HEK293 (cell line): ENCODE results near the gene ATP1B2.

Experiments used
- CTCF ChIA-PET: fragments of 350-600 bp; formaldehyde crosslinking; extraction: SDS; loops from one replicate; lab custom pipeline; 2021; ENCODE audit warnings: antibody characterized with exemption; lab: Yijun Ruan, JAX
- POLR2A ChIA-PET: fragments of 300-600 bp; formaldehyde crosslinking; extraction: SDS; loops from one replicate; lab custom pipeline; 2020; ENCODE audit warnings: antibody characterized with exemption, inconsistent platforms; lab: Yijun Ruan, JAX
- H3K27ac ChIP-seq: fragments of 200-500 bp; sonication (Bioruptor generic); 2 replicates; pipeline ENCODE4 v1.5.1; 2014; ENCODE audit warnings: low read depth, low read length, control low read depth, inconsistent platforms; ENCODE audit errors: extremely low read depth
- H3K36me3 ChIP-seq, 2 experiments: fragments of 200-500 bp in 1 of 2; sonication (Bioruptor generic) in 1 of 2; 1 replicate in 1 of 2; 2 replicates in 1 of 2; pipeline ENCODE4 v1.5.1; 2014 to 2017; ENCODE audit warnings: inconsistent platforms in 2 of 2, low read length in 2 of 2; ENCODE audit not compliant: control insufficient read depth in 2 of 2, insufficient read depth in 1 of 2
- H3K4me1 ChIP-seq: fragments of 200-500 bp; sonication (Bioruptor generic); 2 replicates; pipeline ENCODE4 v1.5.1; 2014; ENCODE audit warnings: mild to moderate bottlenecking, low read length, inconsistent platforms; ENCODE audit not compliant: control insufficient read depth, insufficient read depth
- H3K4me3 ChIP-seq: 2 replicates; pipeline ENCODE4 v1.5.1; 2011; ENCODE audit warnings: low read depth, mild to moderate bottlenecking, control low read depth, low read length, moderate library complexity
- H3K9me3 ChIP-seq: fragments of 200-500 bp; sonication (Bioruptor generic); 2 replicates; pipeline ENCODE4 v1.5.1; 2014; ENCODE audit warnings: low read depth, low read length, inconsistent platforms; ENCODE audit not compliant: control insufficient read depth, insufficient read depth
- BCL11B ChIP-seq: fragments of 450-650 bp; formaldehyde crosslinking; IDR thresholded peaks from 2 replicates; pipeline ENCODE4 v1.5.1; 2016; ENCODE audit warnings: low read depth, missing biosample characterization, missing genetic modification characterization
- CTCF ChIP-seq: fragments of 450-650 bp; formaldehyde crosslinking; IDR thresholded peaks from 2 replicates; pipeline ENCODE4 v1.5.1; 2016; ENCODE audit warnings: missing biosample characterization, missing genetic modification characterization
- EGR2 ChIP-seq: fragments of 450-650 bp; formaldehyde crosslinking; IDR thresholded peaks from 2 replicates; pipeline ENCODE4 v1.5.1; 2016; ENCODE audit warnings: low read depth, missing biosample characterization, missing genetic modification characterization
- INSM2 ChIP-seq: fragments of 450-650 bp; formaldehyde crosslinking; IDR thresholded peaks from 2 replicates; pipeline ENCODE4 v1.5.1; 2016; ENCODE audit warnings: missing biosample characterization, missing genetic modification characterization
- MEIS1 ChIP-seq: sonication (generic); formaldehyde crosslinking; IDR thresholded peaks from 2 replicates; pipeline ENCODE4 v1.8.1; 2022; ENCODE audit warnings: missing genetic modification reagents, mild to moderate bottlenecking, borderline replicate concordance
- OVOL3 ChIP-seq: fragments of 450-650 bp; formaldehyde crosslinking; IDR thresholded peaks from 2 replicates; pipeline ENCODE4 v1.5.1; 2016; ENCODE audit warnings: missing biosample characterization, missing genetic modification characterization
- SP7 ChIP-seq: fragments of 450-650 bp; formaldehyde crosslinking; IDR thresholded peaks from 2 replicates; pipeline ENCODE4 v1.5.1; 2016; ENCODE audit warnings: missing biosample characterization, missing genetic modification characterization
- TRIM28 ChIP-seq: IDR thresholded peaks from 2 replicates; pipeline ENCODE4 v1.6.1; 2011; ENCODE audit warnings: low read length, control low read depth, borderline replicate concordance
- ZBTB6 ChIP-seq: fragments of 450-650 bp; formaldehyde crosslinking; IDR thresholded peaks from 2 replicates; pipeline ENCODE4 v1.5.1; 2017; ENCODE audit warnings: missing biosample characterization, missing genetic modification characterization
- ZFHX2 ChIP-seq: fragments of 450-650 bp; formaldehyde crosslinking; conservative IDR thresholded peaks from 2 replicates; pipeline ENCODE4 v1.5.1; 2016; ENCODE audit warnings: missing biosample characterization, missing genetic modification characterization
- ZFP37 ChIP-seq: fragments of 450-650 bp; formaldehyde crosslinking; IDR thresholded peaks from 2 replicates; pipeline ENCODE4 v1.5.1; 2016; ENCODE audit warnings: missing biosample characterization, missing genetic modification characterization
- ZNF175 ChIP-seq: fragments of 450-650 bp; formaldehyde crosslinking; IDR thresholded peaks from 2 replicates; pipeline ENCODE4 v1.5.1; 2016; ENCODE audit warnings: missing biosample characterization, missing genetic modification characterization
- ZNF561 ChIP-seq: fragments of 450-650 bp; IDR thresholded peaks from 2 replicates; pipeline ENCODE4 v1.5.1; 2018; ENCODE audit warnings: missing biosample characterization, missing genetic modification characterization, borderline replicate concordance
- ZNF596 ChIP-seq: fragments of 450-650 bp; IDR thresholded peaks from 2 replicates; pipeline ENCODE4 v1.5.0; 2018; ENCODE audit warnings: missing biosample characterization, mild to moderate bottlenecking, missing genetic modification characterization, moderate library complexity
- ZNF639 ChIP-seq: fragments of 450-650 bp; formaldehyde crosslinking; IDR thresholded peaks from 2 replicates; pipeline ENCODE4 v1.5.1; 2016; ENCODE audit warnings: missing biosample characterization, missing genetic modification characterization
- ZNF747 ChIP-seq: fragments of 450-650 bp; formaldehyde crosslinking; IDR thresholded peaks from 2 replicates; pipeline ENCODE4 v1.5.1; 2016; ENCODE audit warnings: missing biosample characterization, missing genetic modification characterization
- ZSCAN23 ChIP-seq: fragments of 450-650 bp; formaldehyde crosslinking; IDR thresholded peaks from 2 replicates; pipeline ENCODE4 v1.5.1; 2016; ENCODE audit warnings: missing biosample characterization, missing genetic modification characterization

ATP1B2 gene

GRCh38 chr17:7627250-7628121, 23.2 kb upstream of the ATP1B2 start, which contains the start of gene SAT2 (continued):
- TF ChIP-seq ZFHX2 (tag by site-specific recombination) (peak; percentile 59), EGR2 (peak; percentile 71), ZFP37 (tag by site-specific recombination) (no peak), INSM2 (0 out of 2 replicates have a peak, but pooled peaks have one; percentile 44)

GRCh38 chr17:7629939-7630571, 20.7 kb upstream of the ATP1B2 start, which contains the start of gene SHBG:
SHBG (plus strand) TSS chr17:7630135; CDS start chr17:7630173, 38 bp downstream.
- H3K4me1 ChIP-seq: peaks cover 3% of the 10 kb centered on the region; the same call in 1 of the 2 replicates
- no peak within 1 kb of the TSS for H3K4me3 ChIP-seq
- no peak within 1 kb of the TSS for H3K27ac ChIP-seq
- no peaks in the 10 kb centered on the region for H3K9me3 ChIP-seq
- ChIA-PET CTCF (interaction anchor here (0.6 to 10.7 kb wide), 8 partner anchors 10 to 427 kb away, joined by 4 to 207 read pairs (median 8); partner anchors contain the start of genes ATP1B2, FXR2, TP53 and WRAP53), POLR2A (interaction anchor here (1.3 to 9.6 kb wide), 3 partner anchors 15 to 57 kb away, joined by 5 to 215 read pairs (median 10); partner anchors contain the start of genes ATP1B2, FXR2, TP53 and WRAP53)
- no peak for TF ChIP-seq ZNF175 (tag by site-specific recombination)
- TF ChIP-seq BCL11B (tag by site-specific recombination): 0 out of 2 replicates have a peak, but pooled peaks have one; percentile 50
- TF ChIP-seq ZNF596 (tag by site-specific recombination): no peak
- H3K36me3 ChIP-seq: peaks cover 0 to 8% of the 10 kb centered on the region in 2 experiments; a peak in 2 of 3 replicates

GRCh38 chr17:7631398-7632380, 19.0 kb upstream of the ATP1B2 start:
- ChIA-PET CTCF (interaction anchor here (0.5 to 10.7 kb wide), 29 partner anchors 8 to 506 kb away, joined by 3 to 207 read pairs (median 5); partner anchors contain the start of genes ATP1B2, FXR2, MPDU1 and NAA38), POLR2A (interaction anchor here (0.5 to 9.6 kb wide), 6 partner anchors 12 to 61 kb away, joined by 3 to 215 read pairs (median 6); partner anchors contain the start of genes ATP1B2, FXR2, MPDU1 and TP53)
- H3K36me3 ChIP-seq: no peaks in the 10 kb centered on the region
- H3K9me3 ChIP-seq: no peaks in the 10 kb centered on the region
- peak overlapping the region; percentile 5; the same call in 1 of the 2 replicates for H3K27ac ChIP-seq
- H3K4me3 ChIP-seq: no peak overlapping the region
- peaks cover 3% of the 10 kb centered on the region; the same call in 1 of the 2 replicates for H3K4me1 ChIP-seq
- TF ChIP-seq MEIS1 (CRISPR knock-in tag) (no peak), ZSCAN23 (tag by site-specific recombination) (no peak), OVOL3 (no peak)
- TF ChIP-seq, all 188 proteins: peak for 0

GRCh38 chr17:7632492-7632894, 18.2 kb upstream of the ATP1B2 start:
- ChIA-PET POLR2A (interaction anchor here (2.0 to 9.6 kb wide), 3 partner anchors 17 to 54 kb away, joined by 8 to 215 read pairs (median 10); partner anchors contain the start of genes FXR2, MPDU1, TP53 and WRAP53), CTCF (interaction anchor here (0.6 to 10.7 kb wide), 33 partner anchors 8 to 587 kb away, joined by 3 to 207 read pairs (median 5); partner anchors contain the start of genes ATP1B2, DNAH2, FXR2 and MPDU1)
- Histone ChIP-seq H3K9me3 (no peaks in the 10 kb centered on the region), H3K4me1 (no peaks in the 10 kb centered on the region), H3K27ac (peak overlapping the region; percentile 20; the same call in 1 of the 2 replicates), H3K36me3 (no peaks in the 10 kb centered on the region), H3K4me3 (no peak overlapping the region)
- TF ChIP-seq ZBTB6 (tag by site-specific recombination): no peak
- 0 out of 2 replicates have a peak, but pooled peaks have one; percentile 37 for TF ChIP-seq SP7
- peak; percentile 91 for TF ChIP-seq CTCF (tag by site-specific recombination)
- TF ChIP-seq ZNF747: no peak
- peak; percentile 64; the same call in 1 of the 2 replicates for TF ChIP-seq TRIM28
- no peak for TF ChIP-seq ZNF639
- TF ChIP-seq ZNF561 (tag by site-specific recombination): 0 out of 2 replicates have a peak, but pooled peaks have one; percentile 55
